ENCODE data around the gene PCCA. TPM values are rescaled to one million over a fixed set of nuclear protein-coding genes. Genes with fewer than 3 reads are reported as not detected.
"Not testable (repeated sequence)": the region's sequence is repeated elsewhere in the genome, so short reads cannot be mapped to it uniquely, and the experiment has no call there.

Gene PCCA
- total and polyA plus RNA-seq, 5 donors: 35.6 to 56.2 (median 54.6) TPM

GRCh38 chr13:100068133-100068931 lies 20.6 kb upstream of the PCCA start:
- DNase-seq (no peak), ATAC-seq (no peak)
- intact Hi-C loops (cut with DNase I): no loop called here
- Histone ChIP-seq H3K27ac (ENCODE audit: low read length) (no peak overlapping the region), H3K4me3 (ENCODE audit: low read length) (no peak overlapping the region), H3K27me3 (ENCODE audit: control insufficient read depth, insufficient read depth) (no peaks in the 10 kb centered on the region), H3K9me3 (ENCODE audit: control insufficient read depth, low read length) (no peaks in the 10 kb centered on the region), H3K4me1 (ENCODE audit: control insufficient read depth, insufficient read depth, low read length) (no peaks in the 10 kb centered on the region)
- 74% methylated on average over 3 of the region's 3 CpGs for WGBS

- no peak overlapping the region for H3K27ac ChIP-seq (ENCODE audit: low read length)
- no peak for ATAC-seq
- H3K9me3 ChIP-seq (ENCODE audit: control insufficient read depth, low read length): no peaks in the 10 kb centered on the region
- no peaks in the 10 kb centered on the region for H3K27me3 ChIP-seq (ENCODE audit: control insufficient read depth, insufficient read depth)
- DNase-seq: no peak
- no peaks in the 10 kb centered on the region for H3K4me1 ChIP-seq (ENCODE audit: control insufficient read depth, insufficient read depth, low read length)
- intact Hi-C loops (cut with DNase I): no loop called here
- H3K4me3 ChIP-seq (ENCODE audit: low read length): no peak overlapping the region
- 54% methylated on average over 1 of the region's 1 CpG for WGBS
These were observed 19.6 kb upstream of the PCCA start for GRCh38 chr13:100069278-100069677.

GRCh38 chr13:100075700-100076587 lies 12.9 kb upstream of the PCCA start:
- DNase-seq: no peak
- no peaks in the 10 kb centered on the region for H3K4me1 ChIP-seq (ENCODE audit: control insufficient read depth, insufficient read depth, low read length)
- intact Hi-C loops (cut with DNase I): no loop called here
- no peaks in the 10 kb centered on the region for H3K27me3 ChIP-seq (ENCODE audit: control insufficient read depth, insufficient read depth)
- H3K9me3 ChIP-seq (ENCODE audit: control insufficient read depth, low read length): no peaks in the 10 kb centered on the region
- H3K27ac ChIP-seq (ENCODE audit: low read length): no peak overlapping the region
- no peak overlapping the region for H3K4me3 ChIP-seq (ENCODE audit: low read length)
- no peak for ATAC-seq
- 82% methylated on average over 10 of the region's 10 CpGs for WGBS

GRCh38 chr13:100079003-100079402 lies 9.9 kb upstream of the PCCA start:
- intact Hi-C loops (cut with DNase I); H3K27me3 ChIP-seq (ENCODE audit: control insufficient read depth, insufficient read depth); H3K9me3 ChIP-seq (ENCODE audit: control insufficient read depth, low read length); DNase-seq; H3K4me1 ChIP-seq (ENCODE audit: control insufficient read depth, insufficient read depth, low read length); H3K4me3 ChIP-seq (ENCODE audit: low read length); ATAC-seq; H3K27ac ChIP-seq (ENCODE audit: low read length): not testable (repeated sequence)
- WGBS: 89% methylated on average over 9 of the region's 9 CpGs

GRCh38 chr13:100083401-100083800 lies 5.5 kb upstream of the PCCA start:
- H3K27me3 ChIP-seq (ENCODE audit: control insufficient read depth, insufficient read depth); intact Hi-C loops (cut with DNase I); ATAC-seq; H3K4me3 ChIP-seq (ENCODE audit: low read length); DNase-seq; H3K27ac ChIP-seq (ENCODE audit: low read length); H3K9me3 ChIP-seq (ENCODE audit: control insufficient read depth, low read length); H3K4me1 ChIP-seq (ENCODE audit: control insufficient read depth, insufficient read depth, low read length): not testable (repeated sequence)
- WGBS: 78% methylated on average over 6 of the region's 6 CpGs

GRCh38 chr13:100088273-100088643 lies 635 bp upstream of the PCCA start:
- 59% methylated on average over 12 of the region's 12 CpGs for WGBS
- no peaks in the 10 kb centered on the region for H3K27me3 ChIP-seq (ENCODE audit: control insufficient read depth, insufficient read depth)
- H3K27ac ChIP-seq (ENCODE audit: low read length): no peak overlapping the region
- DNase-seq: no peak
- no peaks in the 10 kb centered on the region for H3K9me3 ChIP-seq (ENCODE audit: control insufficient read depth, low read length)
- peak overlapping the region; percentile 73 for H3K4me3 ChIP-seq (ENCODE audit: low read length)
- no peak for ATAC-seq
- H3K4me1 ChIP-seq (ENCODE audit: control insufficient read depth, insufficient read depth, low read length): peaks cover 6% of the 10 kb centered on the region
- intact Hi-C loops (cut with DNase I): no loop called here

GRCh38 chr13:100089465-100090032 lies 656 bp downstream of the PCCA start:
- Histone ChIP-seq H3K27ac (ENCODE audit: low read length) (peak overlapping the region; percentile 17), H3K9me3 (ENCODE audit: control insufficient read depth, low read length) (no peaks in the 10 kb centered on the region), H3K4me1 (ENCODE audit: control insufficient read depth, insufficient read depth, low read length) (peaks cover 6% of the 10 kb centered on the region), H3K27me3 (ENCODE audit: control insufficient read depth, insufficient read depth) (no peaks in the 10 kb centered on the region), H3K4me3 (ENCODE audit: low read length) (peak overlapping the region; percentile 73)
- WGBS: 1% methylated on average over 13 of the region's 13 CpGs
- DNase-seq: peak in 1 of 3 donors; percentile 23
- intact Hi-C loops (cut with DNase I): no loop called here
- no peak for ATAC-seq

GRCh38 chr13:100090861-100091260 lies 2.0 kb downstream of the PCCA start:
- 94% methylated on average over 1 of the region's 1 CpG for WGBS
- intact Hi-C loops (cut with DNase I): no loop called here
- Histone ChIP-seq H3K27me3 (ENCODE audit: control insufficient read depth, insufficient read depth) (no peaks in the 10 kb centered on the region), H3K9me3 (ENCODE audit: control insufficient read depth, low read length) (no peaks in the 10 kb centered on the region), H3K4me1 (ENCODE audit: control insufficient read depth, insufficient read depth, low read length) (peaks cover 6% of the 10 kb centered on the region), H3K27ac (ENCODE audit: low read length) (no peak overlapping the region), H3K4me3 (ENCODE audit: low read length) (no peak overlapping the region)
- no peak for ATAC-seq
- DNase-seq: no peak

- Histone ChIP-seq H3K9me3 (ENCODE audit: control insufficient read depth, low read length) (no peaks in the 10 kb centered on the region), H3K27me3 (ENCODE audit: control insufficient read depth, insufficient read depth) (no peaks in the 10 kb centered on the region), H3K4me3 (ENCODE audit: low read length) (no peak overlapping the region), H3K4me1 (ENCODE audit: control insufficient read depth, insufficient read depth, low read length) (peaks cover 6% of the 10 kb centered on the region), H3K27ac (ENCODE audit: low read length) (no peak overlapping the region)
- 88% methylated on average over 2 of the region's 2 CpGs for WGBS
- intact Hi-C loops (cut with DNase I): no loop called here
- ATAC-seq: no peak
- DNase-seq: no peak
These were observed 2.5 kb downstream of the PCCA start for GRCh38 chr13:100091391-100091790.

- H3K4me1 ChIP-seq (ENCODE audit: control insufficient read depth, insufficient read depth, low read length); H3K4me3 ChIP-seq (ENCODE audit: low read length); ATAC-seq; H3K9me3 ChIP-seq (ENCODE audit: control insufficient read depth, low read length); H3K27me3 ChIP-seq (ENCODE audit: control insufficient read depth, insufficient read depth); H3K27ac ChIP-seq (ENCODE audit: low read length); intact Hi-C loops (cut with DNase I); DNase-seq: not testable (repeated sequence)
- 93% methylated on average over 2 of the region's 2 CpGs for WGBS
These were observed 3.4 kb downstream of the PCCA start for GRCh38 chr13:100092273-100092672.

GRCh38 chr13:100095498-100095897 lies 6.6 kb downstream of the PCCA start:
- ATAC-seq: no peak
- no peak overlapping the region for H3K4me3 ChIP-seq (ENCODE audit: low read length)
- intact Hi-C loops (cut with DNase I): no loop called here
- H3K27me3 ChIP-seq (ENCODE audit: control insufficient read depth, insufficient read depth): no peaks in the 10 kb centered on the region
- no peaks in the 10 kb centered on the region for H3K9me3 ChIP-seq (ENCODE audit: control insufficient read depth, low read length)
- peaks cover 3% of the 10 kb centered on the region for H3K4me1 ChIP-seq (ENCODE audit: control insufficient read depth, insufficient read depth, low read length)
- 93% methylated on average over 4 of the region's 4 CpGs for WGBS
- H3K27ac ChIP-seq (ENCODE audit: low read length): no peak overlapping the region
- no peak for DNase-seq
